HG02885 (cell line): Measurements from ENCODE around the gene DCBLD1.
"Not testable (repeated sequence)": the region's sequence is repeated elsewhere in the genome, so short reads cannot be mapped to it uniquely, and the experiment has no call there.

Experiments used
- ATAC-seq: cut with Tn5 transposase; IDR thresholded peaks from one replicate; pipeline ENCODE4 v1.9.1; 2021; ENCODE audit warnings: mild to moderate bottlenecking; ENCODE audit not compliant: unreplicated experiment, poor library complexity

Gene DCBLD1

GRCh38 chr6:117496383-117496990 lies 14.0 kb downstream of the DCBLD1 start:
- peak; percentile 46 for ATAC-seq

- ATAC-seq, result no peak
Measured at GRCh38 chr6:117497237-117497636, 14.8 kb downstream of the DCBLD1 start.

- ATAC-seq, result peak; percentile 52
Measured at GRCh38 chr6:117498159-117498558, 15.7 kb downstream of the DCBLD1 start.

GRCh38 chr6:117501722-117502121 lies 19.2 kb downstream of the DCBLD1 start:
- ATAC-seq, result no peak

- no peak for ATAC-seq
Measured at GRCh38 chr6:117502580-117502979, 20.1 kb downstream of the DCBLD1 start.

GRCh38 chr6:117503211-117503610 lies 20.7 kb downstream of the DCBLD1 start:
- ATAC-seq, result no peak

GRCh38 chr6:117504478-117505144 lies 22.1 kb downstream of the DCBLD1 start:
- no peak for ATAC-seq

GRCh38 chr6:117505311-117505710 lies 22.8 kb downstream of the DCBLD1 start:
- no peak for ATAC-seq

GRCh38 chr6:117506180-117506835 lies 23.8 kb downstream of the DCBLD1 start:
- no peak for ATAC-seq

- ATAC-seq, result no peak
Measured at GRCh38 chr6:117506907-117507306, 24.4 kb downstream of the DCBLD1 start.

GRCh38 chr6:117508450-117508971 lies 26.0 kb downstream of the DCBLD1 start:
- no peak for ATAC-seq

GRCh38 chr6:117509021-117509420 lies 26.5 kb downstream of the DCBLD1 start:
- no peak for ATAC-seq

GRCh38 chr6:117512056-117512828 lies 29.8 kb downstream of the DCBLD1 start:
- ATAC-seq, result no peak

- ATAC-seq, result no peak
Measured at GRCh38 chr6:117512987-117513573, 30.6 kb downstream of the DCBLD1 start.

- ATAC-seq, result no peak
Measured at GRCh38 chr6:117513778-117514365, 31.4 kb downstream of the DCBLD1 start.

GRCh38 chr6:117514655-117515054 lies 32.2 kb downstream of the DCBLD1 start:
- ATAC-seq, result no peak

- ATAC-seq, result no peak
Measured at GRCh38 chr6:117515326-117515725, 32.9 kb downstream of the DCBLD1 start.

- not testable (repeated sequence) for ATAC-seq
Measured at GRCh38 chr6:117517995-117518394, 35.5 kb downstream of the DCBLD1 start.

GRCh38 chr6:117518870-117519269 lies 36.4 kb downstream of the DCBLD1 start:
- ATAC-seq, result no peak
